HEK293T (cell line): Measurements from ENCODE around the gene TBC1D26.

Source experiments
- ARNT ChIP-seq: fragments of 450-650 bp; IDR thresholded peaks from 2 replicates; pipeline ENCODE4 v1.6.1; 2017; ENCODE audit warnings: mild to moderate bottlenecking
- CTBP1 ChIP-seq: fragments of 450-650 bp; IDR thresholded peaks from 2 replicates; pipeline ENCODE4 v1.6.1; 2016; ENCODE audit warnings: borderline replicate concordance
- FOXA1 ChIP-seq: fragments of 450-650 bp; IDR thresholded peaks from 2 replicates; pipeline ENCODE4 v1.6.1; 2016; ENCODE audit warnings: mild to moderate bottlenecking
- HDGF ChIP-seq: fragments of 450-650 bp; IDR thresholded peaks from 2 replicates; pipeline ENCODE4 v1.6.1; 2017; ENCODE audit warnings: antibody characterized with exemption, borderline replicate concordance
- SP1 ChIP-seq: fragments of 450-650 bp; IDR thresholded peaks from 2 replicates; pipeline ENCODE4 v1.6.1; 2017
- ZNF384 ChIP-seq: fragments of 450-650 bp; IDR thresholded peaks from 2 replicates; pipeline ENCODE4 v1.6.1; 2016
- TF ChIP-seq, protein P1 (sequence below): fragments of 450-650 bp; IDR thresholded peaks from 2 replicates; pipeline ENCODE4 v1.6.1; 2016

GRCh38 chr17:15779119-15779518 lies 47.0 kb downstream of the TBC1D26 start:
- TF ChIP-seq CTBP1 (no peak), ARNT (no peak), SP1 (no peak), FOXA1 (no peak), ZNF384 (no peak), HDGF (no peak)
- TF ChIP-seq, protein P1, sequence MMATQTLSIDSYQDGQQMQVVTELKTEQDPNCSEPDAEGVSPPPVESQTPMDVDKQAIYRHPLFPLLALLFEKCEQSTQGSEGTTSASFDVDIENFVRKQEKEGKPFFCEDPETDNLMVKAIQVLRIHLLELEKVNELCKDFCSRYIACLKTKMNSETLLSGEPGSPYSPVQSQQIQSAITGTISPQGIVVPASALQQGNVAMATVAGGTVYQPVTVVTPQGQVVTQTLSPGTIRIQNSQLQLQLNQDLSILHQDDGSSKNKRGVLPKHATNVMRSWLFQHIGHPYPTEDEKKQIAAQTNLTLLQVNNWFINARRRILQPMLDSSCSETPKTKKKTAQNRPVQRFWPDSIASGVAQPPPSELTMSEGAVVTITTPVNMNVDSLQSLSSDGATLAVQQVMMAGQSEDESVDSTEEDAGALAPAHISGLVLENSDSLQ, result no peak
